Gastroesophageal sphincter (tissue), 3 donors: ENCODE data around the gene SHISA7.

Experiments used
- CTCF ChIP-seq, 4 experiments: fragments of 200-600 bp in 2 of 4; fragments of 450-650 bp in 2 of 4; sonication (generic) in 1 of 4; IDR thresholded peaks; one replicate each; pipeline ENCODE4 v1.5.1; 2017 to 2019; ENCODE audit warnings: antibody characterized with exemption in 4 of 4, mild to moderate bottlenecking in 2 of 4, moderate library complexity in 2 of 4
- POLR2A ChIP-seq, 2 donors: fragments of 450-650 bp; IDR thresholded peaks; one replicate each; pipeline ENCODE4 v1.6.1; 2017; ENCODE audit warnings: antibody characterized with exemption in 2 of 2, mild to moderate bottlenecking in 2 of 2, moderate library complexity in 1 of 2
- POLR2AphosphoS5 ChIP-seq: sonication (generic); formaldehyde crosslinking; IDR thresholded peaks from one replicate; pipeline ENCODE4 v1.6.1; 2017; ENCODE audit warnings: antibody characterized with exemption

GRCh38 chr19:55447421-55448174 lies 4.5 kb upstream of the SHISA7 start:
- TF ChIP-seq CTCF (IDR thresholded peaks at IDR 0.05) (no peak), POLR2AphosphoS5 (no peak), POLR2A (IDR thresholded peaks at IDR 0.05) (no peak)
